BJ (cell line): Measurements from ENCODE around the gene MRLN. TPM values are rescaled to one million over a fixed set of nuclear protein-coding genes. Genes with fewer than 3 reads are reported as not detected.

Source experiments
- CTCF ChIA-PET: fragments of 350-600 bp; formaldehyde crosslinking; extraction: SDS; loops from one replicate; lab custom pipeline; 2021; ENCODE audit warnings: antibody characterized with exemption, inconsistent platforms; lab: Yijun Ruan, JAX
- POLR2A ChIA-PET: fragments of 300-600 bp; sonication (Branson Sonifier 250); formaldehyde crosslinking; extraction: SDS; loops from one replicate; lab custom pipeline; 2021; ENCODE audit warnings: antibody characterized with exemption; lab: Charles Lee
- DNase-seq: peaks from one replicate; pipeline ENCODE4 v3.0.0-alpha.2; 2011; ENCODE audit warnings: low read depth
- H3K27me3 ChIP-seq: 2 replicates; pipeline ENCODE4 v1.6.0; 2011; ENCODE audit warnings: low read length; ENCODE audit not compliant: control insufficient read depth, insufficient read depth
- H3K36me3 ChIP-seq: 2 replicates; pipeline ENCODE4 v1.5.1; 2011; ENCODE audit warnings: low read length; ENCODE audit not compliant: control insufficient read depth, insufficient read depth
- H3K4me3 ChIP-seq: 2 replicates; pipeline ENCODE4 v1.5.1; 2011; ENCODE audit warnings: low read depth, mild to moderate bottlenecking, control low read depth, low read length
- CTCF ChIP-seq: IDR thresholded peaks from 2 replicates; pipeline ENCODE4 v1.5.1; 2011; ENCODE audit warnings: low read depth, mild to moderate bottlenecking, control low read depth, inconsistent platforms, low read length, moderate library complexity; ENCODE audit not compliant: insufficient read depth
- polyA plus RNA-seq: library from polyadenylated mRNA; depleted of rRNA; stranded (reverse); fragments of >200 nt; gene quantifications from 2 replicates; pipeline ENCODE4 v1.2.3, GENCODE V29; 2011

MRLN gene
- polyA plus RNA-seq, 1 experiment, result not detected

- ChIA-PET POLR2A (no interaction called here), CTCF (interaction anchor here (1.4 kb wide), 1 partner anchor 17 kb away, joined by 5 read pairs; no protein-coding TSS in a partner anchor)
- Histone ChIP-seq H3K27me3 (peaks cover 12% of the 10 kb centered on the region), H3K36me3 (no peaks in the 10 kb centered on the region), H3K4me3 (peak within 1 kb of the TSS; percentile 38)
- TF ChIP-seq CTCF, result peak; percentile 39
- DNase-seq, result no peak
Observed at GRCh38 chr10:59709395-59710125, 43.7 kb downstream of the MRLN start, which contains the start of gene SLC16A9. SLC16A9 (minus strand) TSS chr10:59709850; CDS start chr10:59684291, 25,559 bp downstream.

GRCh38 chr10:59708816-59709394 is 44.4 kb downstream of the MRLN start:
- Histone ChIP-seq H3K36me3 (no peaks in the 10 kb centered on the region), H3K27me3 (peaks cover 12% of the 10 kb centered on the region), H3K4me3 (peak overlapping the region; percentile 38)
- CTCF ChIA-PET, result interaction anchor here (0.6 to 1.4 kb wide), 2 partner anchors 9 to 18 kb away, joined by 3 to 5 read pairs; no protein-coding TSS in a partner anchor
- POLR2A ChIA-PET, result no interaction called here
- no peak for DNase-seq
- TF ChIP-seq CTCF, result no peak

- DNase-seq, result no peak
Observed at GRCh38 chr10:59706851-59707797, 46.1 kb downstream of the MRLN start.

GRCh38 chr10:59705931-59706330 is 47.3 kb downstream of the MRLN start:
- no peak for TF ChIP-seq CTCF
- CTCF ChIA-PET, result no interaction called here
- POLR2A ChIA-PET, result no interaction called here
- no peaks in the 10 kb centered on the region for H3K36me3 ChIP-seq
- H3K27me3 ChIP-seq, result peaks cover 12% of the 10 kb centered on the region
- no peak overlapping the region for H3K4me3 ChIP-seq
- DNase-seq, result no peak

More at GRCh38 chr10:59706851-59707797, 46.1 kb downstream of the MRLN start:
- ChIA-PET POLR2A (no interaction called here), CTCF (interaction anchor here (0.6 kb wide), 1 partner anchor 276 kb away, joined by 4 read pairs; no protein-coding TSS in a partner anchor)
- H3K4me3 ChIP-seq, result no peak overlapping the region
- peaks cover 12% of the 10 kb centered on the region for H3K27me3 ChIP-seq
- no peaks in the 10 kb centered on the region for H3K36me3 ChIP-seq
- no peak for TF ChIP-seq CTCF
